ENCODE measurements around the gene RPS6KA3.

DNA sequence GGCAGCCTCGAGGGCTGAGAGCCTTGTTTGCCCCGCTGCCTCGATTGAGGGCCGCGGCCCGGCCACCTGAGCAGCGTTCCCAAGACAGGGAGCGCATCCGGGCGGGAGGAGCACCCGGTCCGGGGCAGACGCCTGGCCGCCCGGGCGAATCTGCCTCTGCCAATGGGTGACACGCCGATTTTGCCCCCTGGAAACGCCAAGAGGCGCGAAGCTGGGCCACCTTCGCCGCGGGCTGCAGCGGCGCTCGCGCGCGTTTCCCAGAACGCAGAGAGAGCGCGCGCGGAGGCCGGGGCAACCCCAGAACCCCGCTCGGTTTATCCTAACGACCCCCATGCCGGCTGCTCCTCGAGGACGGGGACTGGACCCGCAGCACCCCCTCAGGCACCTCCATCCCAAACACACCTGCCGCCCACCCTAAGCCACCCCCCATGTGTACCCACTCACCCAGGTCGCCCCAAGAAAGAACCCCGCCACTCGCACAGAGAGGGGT is 150.6 kb downstream of the RPS6KA3 start:
- TF ChIP-seq, protein P1, sequence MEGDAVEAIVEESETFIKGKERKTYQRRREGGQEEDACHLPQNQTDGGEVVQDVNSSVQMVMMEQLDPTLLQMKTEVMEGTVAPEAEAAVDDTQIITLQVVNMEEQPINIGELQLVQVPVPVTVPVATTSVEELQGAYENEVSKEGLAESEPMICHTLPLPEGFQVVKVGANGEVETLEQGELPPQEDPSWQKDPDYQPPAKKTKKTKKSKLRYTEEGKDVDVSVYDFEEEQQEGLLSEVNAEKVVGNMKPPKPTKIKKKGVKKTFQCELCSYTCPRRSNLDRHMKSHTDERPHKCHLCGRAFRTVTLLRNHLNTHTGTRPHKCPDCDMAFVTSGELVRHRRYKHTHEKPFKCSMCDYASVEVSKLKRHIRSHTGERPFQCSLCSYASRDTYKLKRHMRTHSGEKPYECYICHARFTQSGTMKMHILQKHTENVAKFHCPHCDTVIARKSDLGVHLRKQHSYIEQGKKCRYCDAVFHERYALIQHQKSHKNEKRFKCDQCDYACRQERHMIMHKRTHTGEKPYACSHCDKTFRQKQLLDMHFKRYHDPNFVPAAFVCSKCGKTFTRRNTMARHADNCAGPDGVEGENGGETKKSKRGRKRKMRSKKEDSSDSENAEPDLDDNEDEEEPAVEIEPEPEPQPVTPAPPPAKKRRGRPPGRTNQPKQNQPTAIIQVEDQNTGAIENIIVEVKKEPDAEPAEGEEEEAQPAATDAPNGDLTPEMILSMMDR (IDR thresholded peaks at IDR 0.05), result no peak
- no peak for TF ChIP-seq POLR2A (IDR thresholded peaks at IDR 0.05)
